Natural killer cell (primary cell): ENCODE data around the gene ARHGAP40. TPM values are rescaled to one million over a fixed set of nuclear protein-coding genes. Genes with fewer than 3 reads are reported as not detected.

ENCODE experiments used
- ATAC-seq, 3 donors: fragments of 150-1000 bp in 2 of 3; fragments of 200-7000 bp in 1 of 3; cut with Tn5 transposase; 1 replicate in 1 of 3; 2 replicates in 2 of 3; pipeline ENCODE4 v1.10.0; 2021; ENCODE audit warnings: mild to moderate bottlenecking in 2 of 3, moderate library complexity in 2 of 3
- DNase-seq, 2 donors: peaks; one replicate each; pipeline versions ENCODE4 v3.0.0 to v3.0.0-alpha.2; 2013 to 2021; ENCODE audit warnings: mixed read lengths in 1 of 2
- H3K27ac ChIP-seq: one replicate; pipeline ENCODE4 v1.5.1; 2013; ENCODE audit warnings: mild to moderate bottlenecking, low read length
- H3K27me3 ChIP-seq: one replicate; pipeline ENCODE4 v1.6.1; 2013; ENCODE audit warnings: low read length; ENCODE audit not compliant: control insufficient read depth, insufficient read depth
- H3K36me3 ChIP-seq: one replicate; pipeline ENCODE4 v1.6.1; 2013; ENCODE audit warnings: low read length; ENCODE audit not compliant: control insufficient read depth, insufficient read depth
- H3K4me1 ChIP-seq: one replicate; pipeline ENCODE4 v1.6.1; 2013; ENCODE audit warnings: low read length; ENCODE audit not compliant: control insufficient read depth, insufficient read depth
- H3K4me3 ChIP-seq: one replicate; pipeline ENCODE4 v1.5.1; 2013; ENCODE audit warnings: low read length
- H3K9me3 ChIP-seq: one replicate; pipeline ENCODE4 v1.6.1; 2013; ENCODE audit warnings: low read length; ENCODE audit not compliant: control insufficient read depth, insufficient read depth
- H3K27ac Mint-ChIP-seq, 2 donors: one replicate each; pipeline ENCODE4 v1.8.0; 2022; ENCODE audit warnings: mild to moderate bottlenecking in 2 of 2, mixed read lengths in 2 of 2, moderate library complexity in 1 of 2
- H3K27me3 Mint-ChIP-seq, 2 donors: one replicate each; pipeline ENCODE4 v1.8.0; 2022; ENCODE audit warnings: low read depth in 2 of 2, mixed read lengths in 2 of 2
- H3K36me3 Mint-ChIP-seq: one replicate; pipeline ENCODE4 v1.8.0; 2022; ENCODE audit warnings: mixed read lengths
- H3K4me1 Mint-ChIP-seq, 2 donors: one replicate each; pipeline ENCODE4 v1.8.0; 2022; ENCODE audit warnings: mixed read lengths in 2 of 2
- H3K4me3 Mint-ChIP-seq: one replicate; pipeline ENCODE4 v1.8.0; 2022; ENCODE audit warnings: mild to moderate bottlenecking, moderate library complexity, mixed read lengths
- H3K9me3 Mint-ChIP-seq, 2 donors: one replicate each; pipeline ENCODE4 v1.8.0; 2022; ENCODE audit warnings: mixed read lengths in 2 of 2
- WGBS: methylation state at CpG from one replicate; pipeline ENCODE4 v1.1.7; 2013; ENCODE audit warnings: missing lambda C conversion rate; ENCODE audit not compliant: insufficient coverage; 5-methylcytosine and 5-hydroxymethylcytosine counted together
- intact Hi-C: fragments of 100-400 bp; cut with micrococcal nuclease; formaldehyde crosslinking; loops from one replicate; pipeline ENCODE4 v1.14.2; 2022
- total RNA-seq, 4 donors: library from RNA; stranded (reverse); fragments of 120-200 nt in 1 of 4; gene quantifications; one replicate each; pipeline versions ENCODE4 v1.2.3 to v1.2.4, GENCODE V29; 2013 to 2022
- TF ChIP-seq, protein P1 (sequence below): fragments of 200-600 bp; IDR thresholded peaks from one replicate; pipeline ENCODE4 v1.8.0; 2022; ENCODE audit warnings: antibody characterized with exemption

The ARHGAP40 gene
- total RNA-seq, 3 donors from 2014 or later (not counting 1 experiment from before 2014, with no cell fraction given) = not detected

DNA sequence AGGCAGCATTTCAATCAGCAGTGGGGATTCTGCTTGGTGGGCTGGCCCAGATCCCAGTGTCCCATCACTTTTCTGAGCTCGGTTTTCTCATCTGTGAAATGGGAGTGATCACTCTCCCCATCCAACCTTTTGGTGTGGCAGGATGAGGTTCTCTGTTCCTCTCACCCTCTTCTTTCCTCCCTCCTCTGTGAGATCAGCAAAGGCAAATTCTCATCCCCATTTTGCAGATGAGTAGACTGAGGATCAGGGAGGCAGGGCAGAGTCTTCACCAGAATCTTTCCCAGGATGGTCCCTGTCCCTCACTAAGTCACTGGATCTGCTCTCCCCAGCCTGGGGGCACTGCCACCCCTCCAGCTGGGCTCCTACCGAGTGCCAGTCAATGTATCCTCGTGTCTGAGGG is 62.1 kb downstream of the ARHGAP40 start:
- intact Hi-C loops = no loop called here
- no peak overlapping the region for H3K27ac Mint-ChIP-seq
- no peak overlapping the region for H3K4me3 Mint-ChIP-seq
- H3K4me1 Mint-ChIP-seq = peaks cover 0 to 4% of the 10 kb centered on the region in 2 donors
- Histone ChIP-seq H3K36me3 (no peaks in the 10 kb centered on the region), H3K4me3 (no peak overlapping the region), H3K27ac (no peak overlapping the region), H3K27me3 (peaks cover 2% of the 10 kb centered on the region), H3K4me1 (no peaks in the 10 kb centered on the region), H3K9me3 (no peaks in the 10 kb centered on the region)
- ATAC-seq = no peak
- H3K36me3 Mint-ChIP-seq = no peaks in the 10 kb centered on the region
- no peak for DNase-seq
- TF ChIP-seq, protein P1, sequence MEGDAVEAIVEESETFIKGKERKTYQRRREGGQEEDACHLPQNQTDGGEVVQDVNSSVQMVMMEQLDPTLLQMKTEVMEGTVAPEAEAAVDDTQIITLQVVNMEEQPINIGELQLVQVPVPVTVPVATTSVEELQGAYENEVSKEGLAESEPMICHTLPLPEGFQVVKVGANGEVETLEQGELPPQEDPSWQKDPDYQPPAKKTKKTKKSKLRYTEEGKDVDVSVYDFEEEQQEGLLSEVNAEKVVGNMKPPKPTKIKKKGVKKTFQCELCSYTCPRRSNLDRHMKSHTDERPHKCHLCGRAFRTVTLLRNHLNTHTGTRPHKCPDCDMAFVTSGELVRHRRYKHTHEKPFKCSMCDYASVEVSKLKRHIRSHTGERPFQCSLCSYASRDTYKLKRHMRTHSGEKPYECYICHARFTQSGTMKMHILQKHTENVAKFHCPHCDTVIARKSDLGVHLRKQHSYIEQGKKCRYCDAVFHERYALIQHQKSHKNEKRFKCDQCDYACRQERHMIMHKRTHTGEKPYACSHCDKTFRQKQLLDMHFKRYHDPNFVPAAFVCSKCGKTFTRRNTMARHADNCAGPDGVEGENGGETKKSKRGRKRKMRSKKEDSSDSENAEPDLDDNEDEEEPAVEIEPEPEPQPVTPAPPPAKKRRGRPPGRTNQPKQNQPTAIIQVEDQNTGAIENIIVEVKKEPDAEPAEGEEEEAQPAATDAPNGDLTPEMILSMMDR = no peak
- H3K27me3 Mint-ChIP-seq = peaks cover 17 to 47% of the 10 kb centered on the region in 2 donors
- whole genome bisulfite sequencing = 58% methylated on average over 3 of the region's 3 CpGs
- no peaks in the 10 kb centered on the region for H3K9me3 Mint-ChIP-seq

DNA sequence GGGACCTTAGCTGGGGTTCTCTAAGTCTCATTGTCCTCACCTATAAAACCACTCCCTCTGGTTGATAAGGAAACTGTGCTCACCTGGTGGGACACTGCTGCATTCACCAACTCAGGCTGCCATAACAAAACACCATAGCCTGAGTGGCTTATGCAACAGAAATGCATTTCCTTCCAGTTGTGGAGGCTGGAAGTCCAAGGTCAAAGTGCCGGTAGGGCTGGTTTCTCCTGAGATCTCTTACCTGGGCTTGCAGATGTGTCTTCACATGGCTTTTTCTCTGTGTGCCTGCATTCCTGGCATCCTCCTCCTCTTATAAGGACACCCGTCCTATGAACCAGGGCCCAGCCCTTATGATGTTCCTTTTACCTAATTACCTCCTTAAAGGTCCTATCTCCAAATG is 62.7 kb downstream of the ARHGAP40 start:
- no peaks in the 10 kb centered on the region for H3K4me1 Mint-ChIP-seq
- intact Hi-C loops = no loop called here
- H3K9me3 Mint-ChIP-seq = no peaks in the 10 kb centered on the region
- ATAC-seq (no peak), DNase-seq (no peak)
- H3K27ac Mint-ChIP-seq = no peak overlapping the region
- Histone ChIP-seq H3K27ac (no peak overlapping the region), H3K27me3 (peaks cover 2% of the 10 kb centered on the region), H3K4me1 (no peaks in the 10 kb centered on the region), H3K4me3 (no peak overlapping the region), H3K36me3 (no peaks in the 10 kb centered on the region), H3K9me3 (no peaks in the 10 kb centered on the region)
- 86% methylated on average over 2 of the region's 2 CpGs for WGBS
- TF ChIP-seq, protein P1 = no peak
- H3K27me3 Mint-ChIP-seq = peaks cover 13 to 46% of the 10 kb centered on the region in 2 donors
- H3K36me3 Mint-ChIP-seq = no peaks in the 10 kb centered on the region
- no peak overlapping the region for H3K4me3 Mint-ChIP-seq

DNA sequence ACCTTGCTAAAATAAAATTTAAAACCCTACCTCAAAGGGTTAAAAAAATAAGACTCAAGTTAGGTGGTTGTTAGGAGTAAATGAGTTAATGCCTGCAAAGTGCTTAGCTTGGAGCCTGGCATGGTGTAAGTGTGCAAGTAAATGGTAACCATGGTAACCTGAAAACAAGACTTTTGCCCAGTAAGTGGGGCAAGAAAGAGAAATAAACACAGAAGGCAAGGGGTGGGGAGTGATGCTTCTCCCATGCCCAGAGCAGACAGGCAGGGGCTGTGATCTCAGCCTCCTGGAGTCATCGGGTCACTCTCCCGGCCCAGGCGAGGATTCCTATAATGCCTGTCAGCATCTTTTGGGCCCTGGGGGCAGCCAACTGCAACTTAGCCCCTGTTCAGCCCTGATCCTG is 63.5 kb downstream of the ARHGAP40 start:
- Mint-ChIP-seq H3K27me3 (peaks cover 18 to 52% of the 10 kb centered on the region in 2 donors), H3K4me3 (no peak overlapping the region), H3K36me3 (no peaks in the 10 kb centered on the region), H3K27ac (no peak overlapping the region), H3K9me3 (no peaks in the 10 kb centered on the region), H3K4me1 (no peaks in the 10 kb centered on the region)
- DNase-seq (no peak), ATAC-seq (no peak)
- H3K4me3 ChIP-seq = no peak overlapping the region
- H3K9me3 ChIP-seq = no peaks in the 10 kb centered on the region
- peaks cover 2% of the 10 kb centered on the region for H3K27me3 ChIP-seq
- no peaks in the 10 kb centered on the region for H3K4me1 ChIP-seq
- TF ChIP-seq, protein P1 = no peak
- intact Hi-C loops = no loop called here
- WGBS = 72% methylated on average over 3 of the region's 3 CpGs
- no peaks in the 10 kb centered on the region for H3K36me3 ChIP-seq
- no peak overlapping the region for H3K27ac ChIP-seq

DNA sequence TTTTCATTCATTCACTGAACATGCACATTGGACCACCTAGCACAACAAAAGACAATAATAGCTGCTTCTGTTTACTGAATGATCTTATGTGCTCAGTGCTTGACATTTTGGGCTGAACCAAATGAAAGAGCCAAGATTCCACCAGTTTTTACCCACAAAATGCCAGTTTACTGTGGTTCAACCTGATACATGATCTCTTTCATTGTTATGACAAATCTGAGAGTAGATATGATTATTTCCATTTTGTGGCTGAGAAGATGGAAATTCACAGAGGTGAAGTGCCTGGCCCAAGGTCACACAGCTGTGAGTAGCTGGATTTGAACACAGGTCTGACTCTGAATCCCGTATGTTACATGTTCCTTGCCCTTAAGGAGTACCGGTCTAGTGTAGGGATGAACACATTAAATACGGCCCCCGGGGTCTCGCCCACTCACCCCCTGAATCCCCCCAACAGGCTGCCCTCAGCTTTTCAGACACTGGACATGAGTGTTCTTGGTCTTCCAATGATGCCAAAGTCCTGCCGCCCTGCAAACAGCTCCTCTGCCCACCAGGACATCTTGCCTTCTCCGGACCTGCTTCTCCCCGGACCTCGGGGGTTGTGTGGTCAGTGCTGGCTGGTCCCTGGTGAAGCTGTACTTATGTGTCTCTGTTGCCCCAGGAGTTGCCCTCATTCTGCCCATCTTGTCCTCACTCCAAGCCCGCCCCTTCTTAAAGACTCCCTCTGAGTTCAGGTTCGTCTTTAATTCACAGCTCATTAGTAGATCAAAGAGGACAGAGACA is 64.1 kb downstream of the ARHGAP40 start:
- Mint-ChIP-seq H3K27ac (no peak overlapping the region), H3K4me1 (no peaks in the 10 kb centered on the region), H3K36me3 (no peaks in the 10 kb centered on the region), H3K4me3 (no peak overlapping the region), H3K9me3 (no peaks in the 10 kb centered on the region), H3K27me3 (peaks cover 22 to 52% of the 10 kb centered on the region in 2 donors)
- H3K4me3 ChIP-seq = no peak overlapping the region
- WGBS = 73% methylated on average over 11 of the region's 11 CpGs
- no peak overlapping the region for H3K27ac ChIP-seq
- H3K9me3 ChIP-seq = no peaks in the 10 kb centered on the region
- intact Hi-C loops = no loop called here
- TF ChIP-seq, protein P1 = no peak
- H3K36me3 ChIP-seq = no peaks in the 10 kb centered on the region
- H3K27me3 ChIP-seq = peaks cover 2% of the 10 kb centered on the region
- no peak for DNase-seq
- ATAC-seq = no peak
- no peaks in the 10 kb centered on the region for H3K4me1 ChIP-seq
